VCaP (cell line): ENCODE results near the gene SERPINB4.
"Not testable (repeated sequence)": the region's sequence is repeated elsewhere in the genome, so short reads cannot be mapped to it uniquely, and the experiment has no call there.

ENCODE experiments used
- H3K27ac ChIP-seq: fragments of 450-650 bp; 2 replicates; pipeline ENCODE4 v1.5.1; 2017
- CTCF ChIP-seq: fragments of 450-650 bp; conservative IDR thresholded peaks from 2 replicates; pipeline ENCODE4 v1.5.1; 2017; ENCODE audit warnings: mild to moderate bottlenecking, moderate library complexity

SERPINB4 gene

GRCh38 chr18:63644142-63644541 lies at the start of gene SERPINB4:
TSS of gene SERPINB4 (minus strand) at chr18:63644256. CDS start at chr18:63643577, 679 bp downstream.
- not testable (repeated sequence) for H3K27ac ChIP-seq

DNA sequence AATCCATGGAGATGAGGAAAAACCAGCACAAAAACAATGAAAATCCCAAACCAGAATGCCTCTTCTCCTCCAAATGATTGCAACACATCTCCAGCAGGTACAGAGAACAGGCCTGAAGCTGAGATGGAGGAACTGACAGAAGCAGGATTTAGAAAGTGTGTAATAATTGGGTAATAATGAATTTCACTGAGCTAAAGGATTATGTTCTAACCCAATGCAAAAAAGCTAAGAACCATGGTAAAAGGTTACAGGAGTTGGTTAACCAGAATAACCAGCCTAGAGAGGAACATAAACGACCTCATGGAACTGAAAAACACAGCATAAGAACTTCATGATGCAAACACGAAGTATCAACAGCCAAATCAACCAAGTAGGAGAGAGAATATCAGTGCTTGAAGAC lies 45.0 kb upstream of the SERPINB4 start:
- no peak for TF ChIP-seq CTCF
- no peak overlapping the region for H3K27ac ChIP-seq

- no peak overlapping the region for H3K27ac ChIP-seq
- TF ChIP-seq CTCF = no peak
These were observed 42.8 kb upstream of the SERPINB4 start for GRCh38 chr18:63686871-63687270.

DNA sequence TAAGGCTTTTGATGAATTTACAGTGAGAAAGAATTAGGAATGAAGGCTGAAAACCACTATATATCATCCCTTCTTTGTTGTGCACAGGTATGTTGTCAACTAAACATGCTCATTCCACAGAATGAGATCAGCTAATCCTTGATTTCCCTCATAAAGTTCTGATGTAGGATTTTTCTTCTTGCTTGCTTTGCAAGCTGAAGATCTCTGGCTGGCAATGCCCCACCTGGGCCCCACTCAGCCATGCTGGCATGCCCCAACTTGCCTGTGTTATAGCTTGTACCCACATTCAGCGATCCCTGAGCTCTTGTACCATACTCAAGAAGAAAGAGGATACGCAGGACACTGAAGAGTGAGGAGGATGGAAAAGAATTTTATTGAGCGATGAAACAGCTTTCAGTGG lies 40.7 kb upstream of the SERPINB4 start:
- TF ChIP-seq CTCF = no peak
- H3K27ac ChIP-seq = no peak overlapping the region

DNA sequence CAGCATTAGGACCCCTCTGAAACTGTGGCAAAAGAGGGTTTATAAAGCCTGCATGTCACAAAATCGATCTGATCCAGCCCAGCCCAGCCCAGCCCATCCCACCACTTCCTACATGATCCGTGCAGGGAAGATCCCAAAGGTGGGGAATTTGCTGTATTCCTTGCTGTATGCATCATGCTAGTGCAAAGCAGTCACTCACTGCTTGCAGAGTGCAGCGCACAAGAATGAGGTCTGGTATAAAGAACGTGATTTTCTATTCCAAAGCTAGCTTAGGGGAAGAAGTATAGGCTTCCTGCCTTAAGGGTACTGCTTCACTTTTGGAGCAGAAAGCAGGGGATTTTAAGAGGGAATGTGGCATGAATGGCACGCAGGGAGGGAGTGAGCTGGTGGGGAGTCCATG lies 39.8 kb upstream of the SERPINB4 start:
- peak overlapping the region; percentile 85; the same call in 1 of the 2 replicates for H3K27ac ChIP-seq
- TF ChIP-seq CTCF = no peak

- H3K27ac ChIP-seq = peak overlapping the region; percentile 85
- TF ChIP-seq CTCF = no peak
These were observed 39.1 kb upstream of the SERPINB4 start for GRCh38 chr18:63683152-63683551.

DNA sequence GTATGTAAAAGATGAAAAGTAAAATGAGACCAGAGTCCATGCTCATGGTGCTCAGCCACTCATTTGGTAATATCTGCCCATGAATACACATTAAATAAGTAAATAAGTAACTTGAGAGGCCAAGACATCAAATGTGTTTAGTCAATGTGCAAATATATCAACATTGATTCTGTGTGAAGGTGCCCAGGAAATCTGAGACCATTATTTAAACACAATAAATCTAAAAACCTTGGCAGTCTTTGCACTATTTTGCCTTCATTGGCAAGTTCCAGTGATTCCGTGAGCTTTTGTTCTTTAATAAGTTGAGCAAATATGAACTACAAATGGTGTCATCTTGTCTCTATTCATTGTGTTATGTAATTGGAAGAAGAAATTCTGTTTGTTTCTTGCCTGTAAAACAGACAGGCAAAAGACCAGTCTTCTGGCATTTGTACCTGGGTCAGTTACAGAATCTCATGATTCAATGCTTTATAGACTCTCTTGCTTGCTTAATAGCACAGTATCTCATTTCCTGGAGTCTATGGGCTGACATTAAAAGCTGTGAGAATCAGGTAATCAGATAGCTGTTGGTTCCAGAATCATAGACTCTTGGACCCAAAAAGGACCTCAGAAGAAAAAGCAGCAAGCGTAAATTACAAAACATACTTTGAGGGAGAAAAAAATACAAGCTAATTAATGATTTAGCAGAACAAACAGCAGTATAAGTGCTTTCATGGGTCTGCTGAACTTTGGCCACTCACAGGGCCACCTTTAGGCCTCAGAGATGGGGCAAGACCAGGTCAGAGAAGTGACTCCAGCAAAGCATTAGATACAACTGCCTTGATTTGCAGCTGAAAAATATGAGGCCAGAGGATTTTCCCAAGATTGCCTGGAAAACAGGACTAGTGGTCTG lies 37.6 kb upstream of the SERPINB4 start:
- H3K27ac ChIP-seq = peak overlapping the region; percentile 85
- no peak for TF ChIP-seq CTCF

DNA sequence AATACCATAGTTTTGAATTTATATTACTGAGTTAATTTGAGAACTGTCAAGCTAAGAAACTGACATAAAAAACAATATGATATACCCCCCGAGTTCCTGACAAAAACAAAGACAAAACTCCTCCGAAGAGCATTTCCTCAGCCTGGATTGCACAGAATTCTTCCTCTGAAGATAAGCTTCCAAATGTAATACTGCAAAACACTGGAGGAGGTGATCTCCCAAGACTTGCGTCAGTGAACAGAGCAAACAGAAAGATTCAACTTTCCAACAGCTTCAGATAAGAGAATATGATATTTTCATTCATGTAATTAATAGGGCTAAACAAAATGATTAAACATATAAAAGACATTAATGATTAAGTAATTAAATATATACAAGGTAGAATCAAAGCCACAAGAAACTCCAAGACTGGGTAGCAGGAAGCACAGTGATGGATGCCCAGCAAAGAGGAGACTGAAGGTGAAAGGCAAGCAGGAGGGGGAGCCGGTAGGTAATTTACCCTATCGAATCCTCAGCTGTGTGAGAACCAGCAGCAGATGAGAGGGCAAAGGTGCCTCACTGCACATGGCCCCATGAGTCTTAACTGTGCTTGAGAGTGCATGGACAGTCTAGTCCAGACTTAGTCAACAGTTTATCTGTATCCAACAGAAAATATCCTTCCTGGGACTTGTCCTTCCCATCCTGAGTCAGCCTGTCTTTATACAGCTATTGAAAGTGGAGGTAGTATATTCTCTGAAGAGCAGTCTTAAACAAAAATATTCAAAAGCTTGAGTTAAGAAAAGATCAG lies 36.0 kb upstream of the SERPINB4 start:
- peak overlapping the region; percentile 85 for H3K27ac ChIP-seq
- no peak for TF ChIP-seq CTCF
